ENCODE measurements around the gene MYO5A.

GRCh38 chr15:52329150-52329549, 199.5 kb downstream of the MYO5A start:
- TF ChIP-seq CTCF (conservative IDR thresholded peaks at IDR 0.05; ENCODE audit: low read length), result no peak
- TF ChIP-seq EZH2phosphoT487 (IDR thresholded peaks at IDR 0.05; ENCODE audit: borderline replicate concordance, low read depth, low read length), result no peak
